ENCODE measurements around the gene PCK1.

Gene PCK1

GRCh38 chr20:57571782-57572416, 11.0 kb downstream of the PCK1 start:
- no peaks in the 10 kb centered on the region for H3K36me3 Mint-ChIP-seq

GRCh38 chr20:57573242-57573641, 12.3 kb downstream of the PCK1 start:
- no peaks in the 10 kb centered on the region for H3K9me3 Mint-ChIP-seq
- DNase-seq (ENCODE audit: low spot score in 2 of 2), result no peak
- peaks cover 4% of the 10 kb centered on the region for H3K27me3 Mint-ChIP-seq
- H3K4me1 Mint-ChIP-seq, result no peaks in the 10 kb centered on the region
- H3K36me3 Mint-ChIP-seq, result no peaks in the 10 kb centered on the region
- no peak overlapping the region for H3K4me3 Mint-ChIP-seq
- no peak overlapping the region for H3K27ac Mint-ChIP-seq
- no peak for ATAC-seq (ENCODE audit: low read depth)

More at GRCh38 chr20:57571782-57572416, 11.0 kb downstream of the PCK1 start:
- no peak overlapping the region for H3K27ac Mint-ChIP-seq
- H3K9me3 Mint-ChIP-seq, result no peaks in the 10 kb centered on the region
- H3K4me1 Mint-ChIP-seq, result no peaks in the 10 kb centered on the region
- no peak for DNase-seq (ENCODE audit: low spot score in 2 of 2)
- H3K4me3 Mint-ChIP-seq, result no peak overlapping the region
- ATAC-seq (ENCODE audit: low read depth), result no peak
- peaks cover 5% of the 10 kb centered on the region for H3K27me3 Mint-ChIP-seq

- H3K27me3 Mint-ChIP-seq, result peaks cover 4% of the 10 kb centered on the region
- H3K9me3 Mint-ChIP-seq, result no peaks in the 10 kb centered on the region
- H3K4me1 Mint-ChIP-seq, result no peaks in the 10 kb centered on the region
Observed at GRCh38 chr20:57573894-57574293, 13.0 kb downstream of the PCK1 start.

GRCh38 chr20:57574954-57575353, 14.0 kb downstream of the PCK1 start:
- no peaks in the 10 kb centered on the region for H3K36me3 Mint-ChIP-seq

More at GRCh38 chr20:57573894-57574293, 13.0 kb downstream of the PCK1 start:
- DNase-seq (ENCODE audit: low spot score in 2 of 2), result no peak
- Mint-ChIP-seq H3K27ac (no peak overlapping the region), H3K36me3 (no peaks in the 10 kb centered on the region), H3K4me3 (no peak overlapping the region)
- ATAC-seq (ENCODE audit: low read depth), result no peak

GRCh38 chr20:57576002-57576401, 15.1 kb downstream of the PCK1 start:
- Mint-ChIP-seq H3K9me3 (no peaks in the 10 kb centered on the region), H3K36me3 (no peaks in the 10 kb centered on the region), H3K27me3 (peaks cover 7% of the 10 kb centered on the region), H3K4me1 (no peaks in the 10 kb centered on the region), H3K4me3 (no peak overlapping the region), H3K27ac (no peak overlapping the region)
- ATAC-seq (ENCODE audit: low read depth), result no peak
- DNase-seq (ENCODE audit: low spot score in 2 of 2), result no peak

More at GRCh38 chr20:57574954-57575353, 14.0 kb downstream of the PCK1 start:
- Mint-ChIP-seq H3K4me1 (no peaks in the 10 kb centered on the region), H3K4me3 (no peak overlapping the region), H3K27ac (no peak overlapping the region), H3K27me3 (peaks cover 4% of the 10 kb centered on the region), H3K9me3 (no peaks in the 10 kb centered on the region)
- ATAC-seq (ENCODE audit: low read depth) (no peak), DNase-seq (ENCODE audit: low spot score in 2 of 2) (no peak)

- Mint-ChIP-seq H3K4me1 (no peaks in the 10 kb centered on the region), H3K27me3 (peaks cover 11% of the 10 kb centered on the region), H3K27ac (no peak overlapping the region), H3K36me3 (no peaks in the 10 kb centered on the region), H3K9me3 (no peaks in the 10 kb centered on the region), H3K4me3 (no peak overlapping the region)
- ATAC-seq (ENCODE audit: low read depth) (no peak), DNase-seq (ENCODE audit: low spot score in 2 of 2) (no peak)
Observed at GRCh38 chr20:57576617-57577550, 16.0 kb downstream of the PCK1 start.

- H3K9me3 Mint-ChIP-seq, result no peaks in the 10 kb centered on the region
- H3K27ac Mint-ChIP-seq, result no peak overlapping the region
- H3K36me3 Mint-ChIP-seq, result no peaks in the 10 kb centered on the region
- ATAC-seq (ENCODE audit: low read depth), result no peak
- H3K4me3 Mint-ChIP-seq, result no peak overlapping the region
- no peak for DNase-seq (ENCODE audit: low spot score in 2 of 2)
- no peaks in the 10 kb centered on the region for H3K4me1 Mint-ChIP-seq
- H3K27me3 Mint-ChIP-seq, result peaks cover 13% of the 10 kb centered on the region
Observed at GRCh38 chr20:57577679-57578475, 17.0 kb downstream of the PCK1 start.

GRCh38 chr20:57578476-57579165, 17.7 kb downstream of the PCK1 start:
- no peak overlapping the region for H3K4me3 Mint-ChIP-seq
- peaks cover 17% of the 10 kb centered on the region for H3K27me3 Mint-ChIP-seq
- no peak overlapping the region for H3K27ac Mint-ChIP-seq
- no peaks in the 10 kb centered on the region for H3K9me3 Mint-ChIP-seq
- DNase-seq (ENCODE audit: low spot score in 2 of 2), result no peak
- H3K36me3 Mint-ChIP-seq, result no peaks in the 10 kb centered on the region
- no peak for ATAC-seq (ENCODE audit: low read depth)
- H3K4me1 Mint-ChIP-seq, result no peaks in the 10 kb centered on the region

GRCh38 chr20:57579331-57579897, 18.5 kb downstream of the PCK1 start:
- H3K9me3 Mint-ChIP-seq, result no peaks in the 10 kb centered on the region
- peaks cover 21% of the 10 kb centered on the region for H3K27me3 Mint-ChIP-seq
- H3K36me3 Mint-ChIP-seq, result no peaks in the 10 kb centered on the region
- ATAC-seq (ENCODE audit: low read depth) (no peak), DNase-seq (ENCODE audit: low spot score in 2 of 2) (no peak)
- no peak overlapping the region for H3K4me3 Mint-ChIP-seq
- H3K4me1 Mint-ChIP-seq, result no peaks in the 10 kb centered on the region
- no peak overlapping the region for H3K27ac Mint-ChIP-seq

GRCh38 chr20:57579898-57580447, 19.1 kb downstream of the PCK1 start:
- Mint-ChIP-seq H3K27me3 (peaks cover 25% of the 10 kb centered on the region), H3K4me1 (no peaks in the 10 kb centered on the region), H3K36me3 (no peaks in the 10 kb centered on the region), H3K27ac (no peak overlapping the region), H3K9me3 (no peaks in the 10 kb centered on the region), H3K4me3 (no peak overlapping the region)
- DNase-seq (ENCODE audit: low spot score in 2 of 2), result no peak
- ATAC-seq (ENCODE audit: low read depth), result no peak

GRCh38 chr20:57580478-57581201, 19.7 kb downstream of the PCK1 start:
- Mint-ChIP-seq H3K27ac (no peak overlapping the region), H3K4me1 (peaks cover 4% of the 10 kb centered on the region), H3K27me3 (peaks cover 29% of the 10 kb centered on the region), H3K9me3 (no peaks in the 10 kb centered on the region), H3K4me3 (no peak overlapping the region), H3K36me3 (no peaks in the 10 kb centered on the region)
- DNase-seq (ENCODE audit: low spot score in 2 of 2) (no peak), ATAC-seq (ENCODE audit: low read depth) (no peak)

- no peak for ATAC-seq (ENCODE audit: low read depth)
Observed at GRCh38 chr20:57581202-57582028, 20.5 kb downstream of the PCK1 start.

More at GRCh38 chr20:57581202-57582028, 20.5 kb downstream of the PCK1 start:
- Mint-ChIP-seq H3K4me3 (no peak overlapping the region), H3K4me1 (peaks cover 5% of the 10 kb centered on the region), H3K27ac (no peak overlapping the region), H3K36me3 (peaks cover 2% of the 10 kb centered on the region), H3K9me3 (no peaks in the 10 kb centered on the region), H3K27me3 (peaks cover 32% of the 10 kb centered on the region)
- no peak for DNase-seq (ENCODE audit: low spot score in 2 of 2)
